Ureter (tissue), 1 donor: ENCODE measurements around the gene RAMP3. TPM values are rescaled to one million over a fixed set of nuclear protein-coding genes. Genes with fewer than 3 reads are reported as not detected.
"Not testable (repeated sequence)": the region's sequence is repeated elsewhere in the genome, so short reads cannot be mapped to it uniquely, and the experiment has no call there.

Source experiments
- DNase-seq: peaks from one replicate; pipeline ENCODE4 v3.0.0-alpha.2; 2020; ENCODE audit warnings: low spot score
- total RNA-seq: library from RNA; stranded (reverse); gene quantifications from one replicate; pipeline ENCODE4 v1.2.4, GENCODE V29; 2023
- donor health status: DM: yes; HTN: yes; CAD: no.

Gene RAMP3
- total RNA-seq, 1 donor from 2014 or later: 47.2 TPM

DNA sequence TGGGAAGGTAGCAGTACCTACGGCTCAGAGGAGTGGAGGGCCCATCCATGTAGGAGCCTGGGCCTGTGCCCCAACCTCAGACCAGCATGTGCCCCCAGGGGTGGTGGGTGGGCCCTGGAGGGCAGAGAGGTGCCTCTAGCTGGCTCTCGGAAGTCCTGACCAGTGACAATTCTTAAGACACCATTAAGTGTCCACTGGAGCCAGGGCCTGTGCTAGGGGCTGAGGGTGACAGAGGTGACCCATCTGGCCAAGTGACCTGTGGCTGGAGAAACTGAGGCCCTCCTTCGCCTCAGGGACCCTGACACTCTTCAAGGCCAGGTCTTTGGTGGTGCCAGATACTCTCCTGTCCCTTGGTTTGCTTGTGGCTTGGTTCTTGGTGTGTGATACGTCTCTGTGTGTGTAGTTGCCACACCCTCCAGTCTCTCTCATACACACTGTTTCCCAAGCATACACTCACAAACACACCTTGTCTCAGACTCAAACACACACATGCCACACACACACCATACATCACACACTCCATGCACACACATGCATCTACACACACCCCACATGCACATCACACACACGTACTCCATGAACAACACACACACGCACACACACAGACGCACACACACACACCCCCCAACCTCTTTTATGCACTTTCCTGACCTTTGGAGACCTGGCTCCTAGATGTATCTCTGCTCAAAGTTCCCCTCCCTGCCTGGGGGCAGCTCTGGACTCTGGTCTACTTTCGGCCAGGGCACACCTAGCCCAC lies 897 bp upstream of the RAMP3 start:
- no peak for DNase-seq

DNA sequence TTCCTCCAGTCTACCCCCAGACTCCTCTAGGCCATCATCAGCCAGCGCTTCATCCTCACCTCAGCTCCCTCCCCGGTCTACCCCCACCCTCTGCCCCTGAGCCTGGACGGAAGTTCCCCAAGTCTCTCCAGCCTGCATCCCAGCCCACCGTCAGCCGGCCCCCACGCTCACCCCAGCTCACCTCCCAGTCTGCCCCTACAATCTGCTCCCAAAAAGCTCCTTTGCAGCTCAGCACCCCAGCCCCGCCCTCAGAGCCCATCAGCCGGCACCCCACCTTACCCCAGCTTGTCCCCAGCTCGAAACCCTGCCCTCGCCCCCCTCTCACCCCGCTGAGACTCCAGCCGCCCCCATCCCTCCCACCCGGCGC lies 322 bp upstream of the RAMP3 start:
- no peak for DNase-seq

DNA sequence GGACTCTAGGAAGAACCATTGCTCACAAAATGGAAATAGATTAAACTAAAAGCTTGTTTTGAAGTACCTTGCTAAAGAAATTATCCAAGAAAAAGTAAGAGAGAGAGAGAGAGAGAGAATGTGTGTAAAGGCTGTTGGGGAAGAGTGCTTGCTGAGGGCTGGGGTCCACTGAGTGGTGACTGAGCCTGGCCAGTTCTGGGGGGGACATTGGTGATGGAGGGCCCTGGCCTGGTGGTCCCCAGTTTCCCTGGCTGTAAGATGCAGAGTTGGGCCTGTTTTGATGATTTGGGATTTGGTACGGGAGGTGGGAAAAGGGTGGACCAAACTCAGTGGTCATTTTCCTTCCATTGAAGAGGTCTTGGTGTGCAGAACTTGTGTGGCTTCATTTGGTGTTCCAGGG lies 880 bp downstream of the RAMP3 start:
- DNase-seq: no peak

DNA sequence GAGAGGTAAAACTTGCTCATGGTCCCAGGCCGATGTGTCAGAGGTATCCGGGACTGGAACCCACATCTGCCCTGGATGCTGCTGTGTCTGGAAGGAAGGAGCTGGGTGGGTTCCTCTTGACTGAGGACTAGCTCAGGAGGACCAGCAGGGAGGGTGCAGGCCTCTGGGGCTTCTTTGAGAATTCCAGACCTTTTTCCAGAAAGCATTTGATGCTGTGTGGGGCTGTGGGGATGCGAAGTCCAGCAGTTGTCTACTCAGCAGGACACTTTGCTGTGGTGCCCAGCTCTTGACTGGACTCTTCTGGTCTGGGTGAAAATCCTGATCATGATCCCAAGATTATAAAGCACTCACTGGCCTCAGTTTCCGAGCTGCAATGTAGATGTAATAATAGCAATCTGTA lies 1.7 kb downstream of the RAMP3 start:
- DNase-seq: no peak

DNA sequence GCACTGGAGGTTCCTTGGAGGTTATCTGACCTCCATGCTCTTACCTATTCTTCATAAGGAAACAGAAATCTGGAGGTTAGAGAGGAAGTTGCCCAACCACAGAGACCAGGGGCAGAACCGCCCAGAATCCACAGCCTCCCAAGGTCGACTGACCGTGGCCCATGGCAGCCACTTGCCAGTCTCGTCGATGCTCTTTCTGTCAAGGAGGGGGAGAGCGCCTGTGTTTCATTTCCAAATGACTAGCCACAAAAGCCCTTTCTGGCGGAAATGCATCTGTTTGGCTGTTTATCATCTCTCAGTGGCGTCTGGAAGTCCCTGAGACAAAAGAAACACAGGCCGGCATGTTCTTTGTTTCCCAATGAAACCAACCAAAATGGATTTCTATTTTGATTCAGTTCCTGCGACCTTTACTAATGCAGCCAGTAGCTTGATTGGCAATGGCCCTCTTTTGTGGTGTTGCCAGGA lies 2.9 kb downstream of the RAMP3 start:
- no peak for DNase-seq

DNA sequence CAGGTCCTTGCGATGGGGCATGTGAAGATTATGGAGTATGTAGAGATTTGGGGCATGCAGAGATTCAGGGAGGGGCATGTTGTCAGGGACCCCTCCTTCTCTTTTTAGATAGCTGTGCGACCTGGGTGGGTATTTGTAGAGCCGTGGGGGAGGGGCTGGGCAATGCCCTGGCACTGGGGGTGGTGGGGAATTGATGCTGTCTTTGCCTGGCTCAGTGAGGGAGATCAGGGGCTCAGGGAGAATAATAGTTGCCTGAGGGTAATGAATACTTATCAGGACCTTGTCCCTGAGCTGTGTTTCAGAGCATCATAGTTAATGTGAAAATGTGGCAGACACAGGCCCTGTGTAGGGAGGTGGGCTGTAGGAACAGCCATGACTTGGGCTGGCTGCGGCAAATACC lies 3.5 kb downstream of the RAMP3 start:
- no peak for DNase-seq

DNA sequence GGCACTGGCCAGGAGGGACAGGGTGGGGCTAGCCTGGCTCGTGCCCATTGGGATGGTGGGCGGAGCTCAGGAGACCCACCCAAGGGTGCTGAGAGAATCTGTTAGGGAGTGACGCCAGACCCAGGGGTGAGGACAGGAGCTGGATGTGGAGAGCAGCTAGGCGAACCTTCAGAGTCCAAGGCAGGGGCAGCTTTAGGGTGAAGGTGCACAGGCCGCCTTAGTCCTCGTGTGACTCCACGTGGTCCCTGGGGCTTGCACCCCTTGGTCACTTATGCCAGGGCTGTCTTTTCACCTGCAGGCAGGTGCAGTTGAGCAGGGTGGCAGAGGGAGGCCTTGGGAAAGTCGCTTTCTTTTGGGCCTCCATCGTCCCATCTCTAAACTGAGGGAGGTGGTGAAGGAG lies 4.3 kb downstream of the RAMP3 start:
- no peak for DNase-seq

DNA sequence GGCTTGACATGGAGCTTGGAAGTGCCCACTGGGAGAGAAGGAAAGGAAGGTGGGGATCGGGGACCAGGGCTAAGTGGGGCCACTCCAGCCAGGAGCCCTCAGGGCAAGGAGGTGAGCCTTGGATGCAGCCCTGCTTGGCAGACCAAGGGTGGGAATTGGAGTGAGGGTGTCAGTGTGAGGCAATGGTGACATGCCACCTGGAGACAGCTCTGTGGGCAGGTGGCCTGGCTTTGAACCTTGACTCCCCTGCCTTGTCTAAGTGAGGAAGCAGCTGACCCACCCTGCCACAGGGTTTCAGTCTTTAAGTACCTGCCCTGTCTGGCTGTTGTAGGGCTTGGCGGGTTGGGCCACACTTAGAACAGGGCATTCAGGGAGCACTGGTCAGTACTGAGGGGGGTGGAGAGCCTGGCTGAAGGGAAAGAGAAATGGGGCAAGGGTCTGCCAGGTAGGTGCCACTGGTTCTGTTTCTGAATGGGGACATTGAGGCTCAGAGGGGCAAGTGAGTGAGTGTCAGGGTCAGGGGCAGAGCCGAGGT lies 4.8 kb downstream of the RAMP3 start:
- DNase-seq: no peak

DNA sequence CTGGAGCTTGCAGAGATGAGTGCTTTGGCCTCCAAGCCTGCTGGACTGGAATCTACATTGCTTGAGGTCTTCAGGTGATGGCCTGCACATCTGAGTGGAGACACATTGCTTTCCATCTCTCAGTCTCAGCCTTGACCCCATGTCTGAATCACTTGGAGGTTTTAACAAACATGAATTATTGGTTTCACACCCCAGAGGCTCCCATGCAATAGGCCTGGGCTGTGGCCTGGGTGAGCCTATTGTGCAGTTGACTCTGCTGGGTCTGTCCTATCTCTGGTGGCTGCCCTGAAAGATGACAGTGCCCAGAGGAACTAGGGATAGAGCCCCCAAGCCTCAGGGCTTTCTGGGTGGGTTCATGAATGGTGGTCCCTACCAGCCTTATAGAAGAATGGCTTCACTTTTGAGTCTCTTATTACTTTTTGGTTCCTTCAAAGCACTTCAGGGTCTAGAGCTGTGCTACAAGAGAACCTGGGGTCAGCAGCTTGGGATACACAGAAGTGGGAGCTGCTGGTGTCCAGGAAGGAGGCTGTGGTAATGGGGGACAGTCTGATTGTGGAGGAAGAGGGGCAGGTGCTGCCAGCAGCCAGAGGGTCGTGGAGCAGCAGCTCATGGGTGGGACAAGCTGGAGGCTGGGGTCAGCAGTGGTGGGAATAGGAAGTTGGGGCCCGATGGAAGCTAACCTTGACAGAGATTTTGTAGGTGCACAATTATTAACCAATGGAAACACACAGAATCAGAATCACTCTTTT lies 5.5 kb downstream of the RAMP3 start:
- no peak for DNase-seq

DNA sequence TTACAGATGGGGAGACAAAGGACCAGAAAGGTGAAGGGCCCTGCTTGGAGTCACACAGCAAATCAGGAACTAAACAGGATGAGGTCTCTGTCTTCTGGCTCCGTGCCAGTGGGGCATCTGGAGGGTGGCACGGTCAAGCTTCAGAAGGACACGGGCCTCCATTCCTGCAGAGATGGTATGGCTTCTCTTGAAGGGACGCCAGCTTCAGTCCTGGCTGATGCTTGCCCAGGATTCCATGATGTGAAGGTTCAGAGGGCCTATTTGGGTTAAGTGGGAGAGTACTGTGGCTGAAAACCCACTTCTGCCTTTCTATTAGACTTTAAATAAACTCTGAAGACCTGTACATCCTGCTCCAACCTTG lies 6.1 kb downstream of the RAMP3 start:
- DNase-seq: no peak

DNA sequence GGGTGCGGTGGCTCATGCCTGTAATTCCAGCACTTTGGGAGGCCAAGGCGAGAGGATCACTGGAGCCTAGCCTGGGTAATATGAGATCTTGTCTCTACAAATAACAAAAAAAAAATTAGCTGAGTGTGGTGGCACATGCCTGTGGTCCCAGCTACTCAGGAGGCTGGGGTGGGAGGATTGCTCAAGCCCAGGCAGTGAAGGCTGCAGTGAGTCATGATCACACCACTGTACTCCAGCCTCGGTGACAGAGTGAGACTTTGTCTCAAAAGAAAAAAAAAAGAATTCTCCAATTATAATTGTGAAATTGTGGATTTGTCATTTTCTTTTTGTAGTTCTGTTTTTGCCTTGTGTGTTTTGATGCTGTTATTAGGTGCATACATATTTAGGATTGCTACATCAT lies 6.7 kb downstream of the RAMP3 start:
- not testable (repeated sequence) for DNase-seq

DNA sequence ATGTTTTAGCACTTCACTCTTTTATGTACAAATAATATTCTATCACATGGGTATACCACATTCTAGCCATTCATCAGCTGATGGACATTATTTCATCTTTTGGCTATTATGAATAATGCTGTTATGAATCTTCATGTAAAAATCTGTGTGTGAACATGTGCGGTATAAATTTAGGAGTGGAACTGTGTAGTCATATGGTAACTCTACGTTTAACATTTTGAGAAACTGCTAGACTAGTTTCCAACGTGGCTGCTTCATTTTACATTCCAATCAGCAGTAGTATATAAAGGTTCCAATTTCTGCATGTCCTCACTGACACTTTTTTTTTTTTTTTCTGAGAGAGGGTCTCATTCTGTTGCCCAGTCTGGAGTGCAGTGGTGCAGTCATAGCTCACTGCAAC lies 8.3 kb downstream of the RAMP3 start:
- no peak for DNase-seq

DNA sequence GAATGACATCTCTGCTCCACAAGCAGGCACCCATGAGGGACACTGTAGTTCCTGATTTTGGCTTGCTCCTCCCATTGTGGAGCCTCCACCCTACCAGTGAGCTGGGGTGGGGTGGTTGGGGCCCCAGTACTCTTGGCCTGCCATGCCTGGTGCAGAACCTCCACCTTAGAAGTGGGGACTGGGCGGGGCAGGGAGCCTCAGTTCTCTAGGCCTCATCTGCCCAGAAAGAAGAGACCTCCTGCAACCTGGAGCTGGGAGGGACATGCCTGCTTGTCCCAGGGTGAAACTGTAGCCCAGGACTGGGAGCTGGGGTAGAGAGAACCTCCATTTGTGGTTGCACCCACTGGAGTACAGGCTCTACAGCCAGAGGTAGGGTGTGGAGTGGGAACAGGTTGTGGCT lies 14.4 kb downstream of the RAMP3 start:
- DNase-seq: no peak

DNA sequence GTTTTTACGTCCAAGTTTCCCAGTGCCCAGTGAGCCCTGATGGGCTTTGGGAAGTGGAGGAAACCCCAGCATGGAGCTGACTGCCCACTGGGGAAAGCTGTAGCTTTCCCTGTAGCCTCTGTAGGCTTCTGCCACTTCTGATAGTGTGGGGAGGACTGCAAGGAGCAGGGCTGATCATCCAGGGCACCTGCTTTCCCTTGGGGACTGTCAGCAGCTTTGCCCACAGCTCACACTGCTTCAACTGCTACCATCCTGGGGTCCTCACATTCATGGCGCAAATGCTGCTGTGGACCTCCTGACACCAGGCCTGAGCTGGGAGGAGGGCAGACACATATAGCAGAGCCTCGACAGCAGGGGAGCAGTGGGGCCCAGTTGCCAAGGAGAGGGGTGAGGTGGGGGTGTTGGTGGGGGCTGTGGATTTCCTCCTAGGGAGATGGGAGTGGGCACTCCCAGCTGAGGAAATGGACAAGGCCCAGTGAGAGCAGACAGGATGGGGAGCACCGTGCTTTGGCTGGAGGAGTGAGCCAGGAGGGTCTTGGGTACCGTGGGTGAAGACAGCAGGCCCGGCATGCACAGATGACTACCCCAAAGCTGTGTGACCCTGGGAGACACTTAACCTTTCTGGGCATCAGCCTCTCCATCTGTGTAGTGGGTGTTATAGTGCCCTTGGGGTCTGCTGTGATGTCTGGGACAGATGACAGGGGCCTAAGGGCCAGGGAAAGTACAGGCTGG lies 16.2 kb downstream of the RAMP3 start:
- DNase-seq: no peak

DNA sequence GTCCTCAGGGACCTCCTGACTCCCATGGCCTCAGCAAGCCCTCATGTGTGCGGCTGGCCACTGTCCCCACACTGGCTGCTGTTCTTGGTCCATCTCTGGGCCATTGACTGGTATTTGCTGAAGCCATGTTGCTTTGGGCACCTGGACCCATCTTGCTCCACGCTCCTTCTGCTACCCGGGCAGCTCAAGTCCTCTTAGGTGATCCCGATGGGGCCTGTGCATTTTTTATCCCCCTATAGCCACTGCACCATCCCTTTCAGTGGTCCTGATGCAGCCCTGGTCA lies 16.7 kb downstream of the RAMP3 start:
- DNase-seq: no peak

DNA sequence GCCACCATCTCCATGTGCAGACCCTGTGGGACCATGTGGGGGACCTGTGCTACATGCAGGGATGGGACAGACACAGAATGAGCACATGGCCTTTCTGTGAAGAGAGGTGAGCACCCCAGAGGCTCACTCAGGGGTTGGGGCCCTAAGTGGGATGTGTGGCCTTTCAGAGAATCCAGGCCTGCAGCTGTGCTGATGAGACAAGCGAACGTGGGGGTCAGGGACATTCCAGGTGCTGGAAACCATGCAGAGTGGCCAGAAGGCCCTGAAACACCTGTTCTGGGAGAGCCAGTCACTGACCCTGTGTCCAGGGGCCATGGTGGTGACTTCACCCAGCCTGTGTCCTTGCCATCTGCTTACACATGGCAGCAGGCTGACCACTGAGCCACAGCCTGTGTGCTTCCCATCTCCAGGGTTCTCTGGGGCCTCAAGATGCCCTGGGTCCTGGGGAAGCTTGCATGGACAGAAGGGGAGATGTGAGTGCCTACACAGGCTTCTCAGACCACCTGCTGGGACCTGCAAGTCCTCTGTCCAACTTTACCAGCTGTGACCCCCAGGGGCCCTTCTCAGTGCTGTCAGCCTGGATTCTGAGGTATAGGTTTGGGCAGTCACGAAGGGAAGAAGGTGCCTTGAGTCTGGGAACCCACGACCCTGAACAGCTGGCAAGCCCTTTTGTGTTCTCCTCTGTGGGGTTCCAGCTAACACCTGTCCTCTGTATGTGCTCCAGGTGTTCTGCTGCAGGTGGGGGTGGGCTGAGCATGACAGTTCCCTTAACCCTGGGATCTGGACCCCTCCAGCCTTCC lies 17.6 kb downstream of the RAMP3 start:
- no peak for DNase-seq

DNA sequence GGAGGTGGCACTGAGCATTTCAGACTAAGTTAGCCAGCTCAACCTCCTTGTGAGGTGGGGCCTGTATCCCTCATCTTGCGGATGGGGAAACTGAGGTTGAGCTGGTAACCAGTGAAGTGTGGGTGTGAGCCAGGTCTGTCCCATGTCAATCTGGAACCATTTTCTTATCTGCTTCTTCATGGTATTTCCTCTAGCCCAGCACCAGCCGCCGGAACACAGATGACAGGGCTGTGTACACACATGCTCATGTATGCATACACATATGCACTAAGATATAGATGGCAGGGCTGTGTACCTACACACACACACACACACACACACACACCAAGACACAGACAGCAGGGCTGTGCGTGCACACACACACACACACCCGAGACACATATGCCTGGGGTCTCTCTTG lies 18.5 kb downstream of the RAMP3 start:
- no peak for DNase-seq

DNA sequence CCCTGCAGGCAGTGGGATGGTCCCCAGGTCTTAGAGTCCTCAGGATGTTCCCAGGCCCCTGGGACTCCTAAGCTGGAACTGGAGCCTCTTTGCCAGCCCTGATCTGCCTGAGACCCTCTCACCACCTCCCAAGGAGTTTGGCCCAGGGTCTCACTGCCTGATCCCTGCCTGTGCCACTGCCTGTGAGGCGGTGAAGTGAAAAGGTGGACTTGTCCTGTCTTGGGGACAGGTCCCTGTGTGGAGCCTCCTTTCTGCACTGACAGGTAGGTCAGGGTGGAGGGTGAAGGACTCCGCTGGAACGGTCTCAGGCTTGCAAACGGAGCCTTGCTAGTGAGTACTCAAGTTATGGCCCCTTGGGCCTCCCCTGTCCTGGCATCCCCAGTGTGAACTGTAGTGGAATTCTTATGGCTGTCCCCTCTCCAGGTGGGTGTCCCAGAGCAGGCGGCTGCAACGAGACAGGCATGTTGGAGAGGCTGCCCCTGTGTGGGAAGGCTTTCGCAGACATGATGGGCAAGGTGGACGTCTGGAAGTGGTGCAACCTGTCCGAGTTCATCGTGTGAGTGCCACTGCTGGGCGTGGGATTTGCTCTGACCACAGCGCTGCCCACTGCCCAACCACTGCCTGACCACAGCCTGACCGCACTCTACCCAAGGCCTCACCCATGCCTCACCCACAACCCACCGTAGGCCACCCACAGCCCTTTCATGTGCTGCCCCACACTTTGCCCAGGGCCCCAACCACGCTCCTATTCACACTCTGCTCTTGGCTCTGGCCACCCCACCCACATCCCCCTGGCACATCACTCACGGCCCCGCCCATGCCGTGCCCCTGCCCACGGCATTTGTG lies 19.5 kb downstream of the RAMP3 start:
- DNase-seq: no peak

DNA sequence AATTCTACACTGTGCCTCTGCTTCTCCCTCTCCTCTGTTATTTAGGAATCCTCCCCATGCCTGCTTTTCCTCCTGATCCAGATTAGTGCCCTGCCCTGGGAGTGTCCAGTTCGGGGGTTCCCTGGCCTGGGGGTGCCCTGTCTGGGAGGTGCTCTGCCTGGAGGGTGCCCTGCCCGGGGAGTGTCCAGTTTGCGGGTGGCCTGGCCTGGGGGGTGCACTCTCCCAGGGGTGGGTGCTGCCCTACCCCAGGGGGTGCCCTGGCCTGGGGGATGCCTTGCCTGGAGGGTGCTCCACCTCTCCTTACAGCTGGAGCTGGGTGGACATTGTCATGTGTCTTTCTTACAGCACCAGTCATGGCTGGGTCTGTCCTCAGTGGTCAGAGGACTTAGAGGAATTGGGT lies 20.2 kb downstream of the RAMP3 start:
- no peak for DNase-seq

DNA sequence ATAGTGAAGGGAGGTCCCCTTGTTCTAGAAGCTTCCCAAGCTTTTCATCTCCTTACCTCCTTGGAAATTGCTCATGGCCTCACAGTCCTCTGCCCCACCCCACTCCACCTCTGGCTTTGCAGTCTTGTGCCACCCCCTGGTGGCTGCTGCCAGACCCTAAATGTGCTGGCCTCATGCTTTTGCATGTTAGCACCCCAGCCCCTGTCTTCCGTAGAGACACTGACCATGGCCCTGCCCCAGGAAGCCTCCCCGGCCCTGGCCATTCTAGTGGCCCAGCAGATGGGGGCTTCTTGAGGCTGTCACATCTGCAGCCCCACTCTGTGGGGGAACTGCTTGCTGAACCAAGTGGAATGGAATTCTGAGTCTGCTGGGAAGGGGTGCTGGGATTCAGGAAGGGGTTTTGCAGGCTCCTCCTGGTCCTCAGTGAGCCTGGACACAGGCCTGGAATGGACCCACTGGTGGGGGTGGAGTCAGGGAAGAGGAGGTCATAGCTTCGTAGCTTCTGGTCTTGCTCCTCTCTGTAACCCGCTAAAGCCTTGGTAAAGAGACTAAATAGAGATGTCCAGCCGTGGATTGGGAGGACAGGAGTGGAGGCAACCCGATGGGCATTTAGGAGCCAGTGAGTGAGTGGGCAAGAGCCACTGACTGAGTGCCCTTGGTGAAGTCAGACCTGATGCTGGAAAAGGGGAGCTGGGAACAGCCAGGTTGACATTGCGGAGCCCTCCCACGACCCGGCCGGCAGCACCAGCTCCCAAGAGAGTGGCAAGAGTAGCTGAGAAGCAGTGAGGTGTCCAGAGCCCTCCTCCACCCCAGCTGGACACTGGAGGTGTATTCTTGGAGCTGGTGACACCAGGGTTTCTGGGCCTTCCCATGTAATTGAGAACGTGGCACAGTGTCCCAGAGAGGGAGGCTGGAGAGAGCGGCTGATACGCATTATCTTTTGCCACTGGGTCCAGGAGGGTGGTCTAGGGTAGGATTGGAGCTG lies 20.9 kb downstream of the RAMP3 start:
- no peak for DNase-seq
